ENCODE data around the gene UBR3. TPM values are rescaled to one million over a fixed set of nuclear protein-coding genes. Genes with fewer than 3 reads are reported as not detected.

Gene UBR3
- total RNA-seq, 2 donors from 2014 or later = 30.1 to 38.4 TPM

GRCh38 chr2:170019060-170019805 lies 192.0 kb downstream of the UBR3 start:
- TF ChIP-seq CTCF (IDR thresholded peaks at IDR 0.05) = no peak
- no peak overlapping the region for H3K4me3 ChIP-seq

GRCh38 chr2:170020777-170021176 lies 193.5 kb downstream of the UBR3 start:
- intact Hi-C loops (cut with DNase I) = no loop called here

More at GRCh38 chr2:170019060-170019805, 192.0 kb downstream of the UBR3 start:
- Histone ChIP-seq H3K27ac (no peak overlapping the region), H3K9me3 (no peaks in the 10 kb centered on the region), H3K4me1 (no peaks in the 10 kb centered on the region), H3K36me3 (no peaks in the 10 kb centered on the region), H3K9ac (ENCODE audit: low read depth in 2 of 2, low read length in 2 of 2) (no peak overlapping the region), H3K27me3 (no peaks in the 10 kb centered on the region)
- no peak for DNase-seq
- intact Hi-C loops (cut with DNase I) = no loop called here

GRCh38 chr2:170022692-170023091 lies 195.4 kb downstream of the UBR3 start:
- Histone ChIP-seq H3K9me3 (no peaks in the 10 kb centered on the region), H3K27me3 (no peaks in the 10 kb centered on the region), H3K4me1 (no peaks in the 10 kb centered on the region), H3K36me3 (no peaks in the 10 kb centered on the region), H3K27ac (no peak overlapping the region), H3K4me3 (no peak overlapping the region), H3K9ac (ENCODE audit: low read depth in 2 of 2, low read length in 2 of 2) (no peak overlapping the region)
- TF ChIP-seq CTCF (IDR thresholded peaks at IDR 0.05) = no peak
- no peak for DNase-seq
- intact Hi-C loops (cut with DNase I) = no loop called here

More at GRCh38 chr2:170020777-170021176, 193.5 kb downstream of the UBR3 start:
- H3K9ac ChIP-seq (ENCODE audit: low read depth in 2 of 2, low read length in 2 of 2) = no peak overlapping the region
- no peaks in the 10 kb centered on the region for H3K9me3 ChIP-seq
- no peak for DNase-seq
- no peak for TF ChIP-seq CTCF (IDR thresholded peaks at IDR 0.05)
- H3K4me3 ChIP-seq = no peak overlapping the region
- no peaks in the 10 kb centered on the region for H3K4me1 ChIP-seq
- no peaks in the 10 kb centered on the region for H3K36me3 ChIP-seq
- no peak overlapping the region for H3K27ac ChIP-seq
- H3K27me3 ChIP-seq = no peaks in the 10 kb centered on the region

DNA sequence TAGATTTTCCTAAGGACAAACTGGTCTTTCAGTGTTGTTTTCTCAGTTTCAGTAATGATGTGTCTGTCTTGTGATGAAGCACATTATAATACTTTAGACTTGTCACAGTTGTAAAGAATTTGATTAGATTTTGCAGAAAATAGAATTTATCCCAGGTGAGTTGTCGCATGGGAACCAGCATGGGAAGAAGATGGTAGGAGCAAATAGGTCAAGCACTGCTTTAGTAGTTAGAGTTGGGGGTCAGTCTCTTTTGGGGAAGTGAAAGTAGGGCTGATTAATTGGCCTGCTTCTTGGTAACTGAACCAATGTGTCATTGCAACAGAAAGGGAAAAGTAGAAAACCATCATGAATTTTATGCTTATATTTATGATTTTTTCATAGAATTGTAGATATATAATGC lies 197.5 kb downstream of the UBR3 start:
- no peak overlapping the region for H3K9ac ChIP-seq (ENCODE audit: low read depth in 2 of 2, low read length in 2 of 2)
- H3K27ac ChIP-seq = no peak overlapping the region
- no peak for DNase-seq
- TF ChIP-seq CTCF (IDR thresholded peaks at IDR 0.05) = no peak
- no peak overlapping the region for H3K4me3 ChIP-seq
- no peaks in the 10 kb centered on the region for H3K27me3 ChIP-seq
- no peaks in the 10 kb centered on the region for H3K4me1 ChIP-seq
- no peaks in the 10 kb centered on the region for H3K36me3 ChIP-seq
- H3K9me3 ChIP-seq = no peaks in the 10 kb centered on the region
- intact Hi-C loops (cut with DNase I) = no loop called here

DNA sequence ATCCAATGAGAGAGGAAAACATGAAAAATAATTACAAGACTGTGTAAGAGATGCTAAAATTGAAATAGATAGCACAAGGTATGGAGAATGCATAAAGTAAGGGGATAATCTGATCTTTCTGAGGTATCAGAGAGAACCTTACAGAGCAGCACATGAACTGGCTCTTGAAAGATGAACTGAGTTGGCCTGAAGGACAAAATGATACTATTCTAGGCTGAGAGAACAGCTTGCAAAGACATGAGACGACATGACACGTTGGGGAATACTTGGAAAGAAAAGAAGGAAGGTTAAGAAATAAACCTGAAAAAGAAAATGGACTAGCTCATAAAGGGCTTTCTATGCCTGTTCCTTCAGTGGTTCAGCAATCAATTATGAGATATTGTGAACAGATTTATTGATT lies 198.0 kb downstream of the UBR3 start:
- no peak overlapping the region for H3K9ac ChIP-seq (ENCODE audit: low read depth in 2 of 2, low read length in 2 of 2)
- no peaks in the 10 kb centered on the region for H3K9me3 ChIP-seq
- no peak overlapping the region for H3K27ac ChIP-seq
- no peak for DNase-seq
- H3K4me1 ChIP-seq = no peaks in the 10 kb centered on the region
- no peaks in the 10 kb centered on the region for H3K36me3 ChIP-seq
- no peak for TF ChIP-seq CTCF (IDR thresholded peaks at IDR 0.05)
- intact Hi-C loops (cut with DNase I) = no loop called here
- no peaks in the 10 kb centered on the region for H3K27me3 ChIP-seq
- H3K4me3 ChIP-seq = no peak overlapping the region

All from colonic mucosa (tissue), 4 donors.